C4-2B (cell line): ENCODE data around the gene CLDN11.

ENCODE experiments used
- ZFX ChIP-seq: fragments of 450-650 bp; IDR thresholded peaks from 2 replicates; pipeline ENCODE4 v1.6.1; 2017
- TF ChIP-seq, protein P1 (sequence below): fragments of 450-650 bp; conservative IDR thresholded peaks from 2 replicates; pipeline ENCODE4 v1.5.1; 2017; ENCODE audit warnings: mild to moderate bottlenecking

DNA sequence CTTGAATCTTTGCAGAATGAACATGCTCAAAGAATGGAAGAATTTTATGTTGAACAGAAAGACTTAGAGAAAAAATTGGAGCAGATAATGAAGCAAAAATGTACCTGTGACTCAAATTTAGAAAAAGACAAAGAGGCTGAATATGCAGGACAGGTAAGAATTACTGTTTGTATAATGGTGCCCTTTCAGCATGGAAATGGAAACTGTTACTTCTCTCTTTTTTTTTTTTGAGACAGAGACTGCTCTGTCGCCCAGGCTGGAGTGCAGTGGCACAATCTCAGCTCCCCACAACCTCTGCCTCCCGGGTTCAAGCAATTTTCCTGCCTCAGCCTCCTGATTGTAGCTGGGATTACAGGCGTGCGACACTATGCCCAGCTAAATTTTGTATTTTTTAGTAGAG is 27.6 kb upstream of the CLDN11 start:
- TF ChIP-seq, protein P1, sequence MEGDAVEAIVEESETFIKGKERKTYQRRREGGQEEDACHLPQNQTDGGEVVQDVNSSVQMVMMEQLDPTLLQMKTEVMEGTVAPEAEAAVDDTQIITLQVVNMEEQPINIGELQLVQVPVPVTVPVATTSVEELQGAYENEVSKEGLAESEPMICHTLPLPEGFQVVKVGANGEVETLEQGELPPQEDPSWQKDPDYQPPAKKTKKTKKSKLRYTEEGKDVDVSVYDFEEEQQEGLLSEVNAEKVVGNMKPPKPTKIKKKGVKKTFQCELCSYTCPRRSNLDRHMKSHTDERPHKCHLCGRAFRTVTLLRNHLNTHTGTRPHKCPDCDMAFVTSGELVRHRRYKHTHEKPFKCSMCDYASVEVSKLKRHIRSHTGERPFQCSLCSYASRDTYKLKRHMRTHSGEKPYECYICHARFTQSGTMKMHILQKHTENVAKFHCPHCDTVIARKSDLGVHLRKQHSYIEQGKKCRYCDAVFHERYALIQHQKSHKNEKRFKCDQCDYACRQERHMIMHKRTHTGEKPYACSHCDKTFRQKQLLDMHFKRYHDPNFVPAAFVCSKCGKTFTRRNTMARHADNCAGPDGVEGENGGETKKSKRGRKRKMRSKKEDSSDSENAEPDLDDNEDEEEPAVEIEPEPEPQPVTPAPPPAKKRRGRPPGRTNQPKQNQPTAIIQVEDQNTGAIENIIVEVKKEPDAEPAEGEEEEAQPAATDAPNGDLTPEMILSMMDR = no peak
- TF ChIP-seq ZFX = no peak
